HS-27A (cell line): ENCODE measurements around the gene PLK4.
"Not testable (repeated sequence)": the region's sequence is repeated elsewhere in the genome, so short reads cannot be mapped to it uniquely, and the experiment has no call there.

ENCODE experiments used
- DNase-seq: peaks from one replicate; pipeline ENCODE4 v3.0.0-alpha.2; 2012; ENCODE audit warnings: low read depth, missing footprints

Gene PLK4

GRCh38 chr4:127905029-127905428 is 24.3 kb downstream of the PLK4 start:
- DNase-seq, result no peak

DNA sequence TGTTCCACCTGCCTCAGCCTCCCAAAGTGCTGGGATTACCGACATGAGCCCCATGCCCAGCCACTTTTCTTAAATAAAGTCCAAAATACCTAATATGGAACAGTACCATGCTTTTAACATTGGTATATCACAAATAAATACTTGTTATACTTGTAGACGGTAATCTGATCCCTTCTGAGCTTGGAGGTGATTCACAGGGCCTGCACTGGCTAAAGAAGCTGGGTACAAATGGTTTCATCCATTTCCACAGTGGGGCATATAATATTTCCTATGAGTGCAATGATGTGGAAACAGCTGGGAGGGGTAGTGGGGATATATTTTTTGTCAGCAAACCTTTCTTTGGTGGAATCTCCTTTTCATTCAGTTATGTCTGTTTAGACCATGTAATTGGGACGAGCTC is 35.8 kb downstream of the PLK4 start:
- no peak for DNase-seq

DNA sequence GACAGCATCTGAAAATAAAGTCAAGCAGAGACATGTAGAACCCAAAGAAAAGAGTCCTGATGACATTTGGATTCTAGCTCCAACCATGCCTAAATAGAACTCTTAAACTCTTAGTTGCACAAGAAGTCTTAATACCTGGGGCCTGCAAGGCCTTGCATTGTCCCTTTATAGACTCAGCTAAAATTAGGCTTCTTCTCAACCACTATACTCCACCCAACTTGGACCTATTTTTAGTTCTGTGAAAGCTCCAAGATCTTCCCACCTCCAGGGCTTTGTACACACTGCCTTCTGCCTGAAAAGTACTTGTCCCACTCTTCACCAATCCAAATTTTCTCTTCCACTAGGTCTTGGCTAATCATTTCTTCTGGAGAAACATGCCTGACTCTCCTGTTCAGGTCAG is 36.5 kb downstream of the PLK4 start:
- no peak for DNase-seq

GRCh38 chr4:127920521-127920920 is 39.8 kb downstream of the PLK4 start:
- no peak for DNase-seq

DNA sequence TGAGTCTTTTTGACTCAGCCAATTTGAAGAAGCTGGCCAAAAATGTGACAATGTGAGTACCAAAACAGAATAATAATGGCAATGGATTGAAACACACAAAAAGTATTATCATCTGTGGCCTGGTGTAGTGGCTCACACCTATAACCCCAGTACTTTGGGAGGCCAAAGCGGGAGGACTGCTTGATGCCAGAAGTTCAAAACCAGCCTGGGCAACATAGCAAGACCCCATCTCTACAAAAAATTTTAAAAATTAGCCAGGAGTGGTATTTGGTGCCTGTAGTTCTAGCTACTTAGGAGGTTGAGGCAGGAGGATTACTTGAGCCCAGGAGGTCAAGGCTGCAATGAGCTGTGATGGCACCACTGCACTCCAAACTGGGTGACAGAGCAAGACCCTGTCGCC is 41.5 kb downstream of the PLK4 start:
- DNase-seq, result no peak

GRCh38 chr4:127925720-127926119 is 45.0 kb downstream of the PLK4 start:
- not testable (repeated sequence) for DNase-seq

DNA sequence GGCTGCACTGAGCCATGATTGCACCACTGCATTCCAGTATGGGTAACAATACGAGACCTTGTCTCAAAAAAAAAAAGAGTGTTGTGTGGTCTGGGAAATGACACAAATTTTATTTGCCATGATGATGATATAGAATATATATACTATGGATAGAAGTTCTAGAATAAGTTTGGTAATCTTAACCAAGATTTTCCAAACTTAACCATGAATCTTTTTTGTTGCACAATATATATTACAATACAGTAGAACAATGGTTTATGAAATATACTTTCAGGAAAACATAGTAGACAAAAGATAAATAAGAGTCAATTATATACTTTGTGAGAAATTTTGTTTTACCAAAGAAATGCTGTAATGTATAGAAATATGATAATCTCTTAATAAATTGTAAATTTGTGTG is 49.5 kb downstream of the PLK4 start:
- DNase-seq, result no peak

DNA sequence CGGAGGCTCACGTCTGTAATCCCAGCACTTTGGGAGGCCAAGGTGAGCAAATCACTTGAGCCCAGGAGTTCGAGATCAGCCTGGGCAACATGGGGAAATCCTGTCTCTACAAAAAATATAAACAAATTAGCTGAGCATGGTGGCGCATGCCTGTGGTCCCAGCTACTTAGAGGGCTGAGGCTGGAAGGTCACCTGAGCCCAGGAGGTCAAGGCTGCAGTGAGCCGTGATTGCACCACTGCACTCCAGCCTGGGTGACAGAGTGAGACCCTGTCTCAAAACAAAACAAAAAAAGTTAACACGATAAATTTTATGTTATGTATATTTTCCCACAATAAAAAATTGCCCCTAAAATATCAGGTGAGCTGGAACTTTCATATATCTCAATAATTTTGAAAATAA is 51.1 kb downstream of the PLK4 start:
- not testable (repeated sequence) for DNase-seq

- DNase-seq, result no peak
Measured at GRCh38 chr4:127936974-127937373, 56.3 kb downstream of the PLK4 start.
